GM12878 (cell line): ENCODE results near the gene ZBTB49. TPM values are rescaled to one million over a fixed set of nuclear protein-coding genes. Genes with fewer than 3 reads are reported as not detected.

ENCODE experiments used
- ATAC-seq: fragments of 200-7000 bp; cut with Tn5 transposase; 3 replicates; pipeline ENCODE4 v1.9.1; 2020; ENCODE audit warnings: mild to moderate bottlenecking, moderate library complexity
- BruUV-seq: library from RNA; stranded (reverse); fragments of 400-500 nt; replicated peaks from 2 replicates; lab custom pipeline; 2021; lab: Mats Ljungman, UMichigan
- CTCF ChIA-PET: fragments of 300-600 bp; sonication (Branson Sonifier 250); formaldehyde crosslinking; extraction: SDS; loops from one replicate; lab custom pipeline; 2021; ENCODE audit warnings: inconsistent platforms; lab: Yijun Ruan, JAX
- POLR2A ChIA-PET: fragments of 350-600 bp; formaldehyde crosslinking; extraction: SDS; loops from one replicate; lab custom pipeline; 2021; ENCODE audit warnings: inconsistent platforms; lab: Charles Lee
- RAD21 ChIA-PET: fragments of 300-600 bp; sonication (Branson Sonifier 250); formaldehyde crosslinking; loops from one replicate; lab custom pipeline; 2023; ENCODE audit warnings: antibody characterized with exemption; ENCODE audit not compliant: unreplicated experiment; lab: Charles Lee
- SMC1A ChIA-PET: fragments of 300-600 bp; sonication (Branson Sonifier 250); formaldehyde crosslinking; loops from one replicate; lab custom pipeline; 2023; ENCODE audit not compliant: unreplicated experiment, uncharacterized antibody; lab: Charles Lee
- DNase-seq: peaks from one replicate; pipeline ENCODE4 v3.0.0-alpha.2; 2011; ENCODE audit warnings: low read depth, low spot score
- FAIRE-seq: peaks from 3 replicates; lab custom pipeline; 2011; peaks lifted over from hg19 to GRCh38; lab: Jason Lieb, UNC
- H2AFZ ChIP-seq: 2 replicates; pipeline ENCODE4 v1.6.0; 2011; ENCODE audit warnings: low read depth, low read length, control low read depth; ENCODE audit not compliant: control insufficient read depth
- H3K27ac ChIP-seq: 2 replicates; pipeline ENCODE4 v1.5.1; 2011; ENCODE audit warnings: control low read depth; ENCODE audit not compliant: control insufficient read depth, insufficient read depth
- H3K27me3 ChIP-seq, 2 experiments: replicated peaks in 1 of 2; 2 replicates each; pipeline versions ENCODE4 v1.6.0 to v1.6.1; 2011; ENCODE audit warnings: low read length in 1 of 2; ENCODE audit not compliant: control insufficient read depth in 2 of 2, insufficient read depth in 2 of 2
- H3K36me3 ChIP-seq, 2 experiments: 2 replicates each; pipeline ENCODE4 v1.5.1; 2011; ENCODE audit warnings: low read length in 1 of 2; ENCODE audit not compliant: control insufficient read depth in 2 of 2, insufficient read depth in 2 of 2
- H3K4me1 ChIP-seq: 2 replicates; pipeline ENCODE4 v1.6.1; 2011; ENCODE audit warnings: mild to moderate bottlenecking, low read length, moderate library complexity, mixed read lengths; ENCODE audit not compliant: control insufficient read depth, insufficient read depth
- H3K4me2 ChIP-seq: 2 replicates; pipeline ENCODE4 v1.6.0; 2011; ENCODE audit warnings: control low read depth; ENCODE audit not compliant: control insufficient read depth, insufficient read depth
- H3K4me3 ChIP-seq: fragments of 200-600 bp; sonication (generic); 2 replicates; pipeline ENCODE4 v1.5.1; 2016
- H3K79me2 ChIP-seq: 2 replicates; pipeline ENCODE4 v1.6.0; 2011; ENCODE audit warnings: low read length; ENCODE audit not compliant: control insufficient read depth, insufficient read depth
- H3K9ac ChIP-seq: 2 replicates; pipeline ENCODE4 v1.8.0; 2011; ENCODE audit warnings: low read length, control low read depth, mixed read lengths; ENCODE audit not compliant: control insufficient read depth, insufficient read depth
- H3K9me3 ChIP-seq: replicated peaks from 3 replicates; pipeline ENCODE4 v1.5.1; 2011; ENCODE audit warnings: mild to moderate bottlenecking, low read length; ENCODE audit not compliant: control insufficient read depth, insufficient read depth
- H4K20me1 ChIP-seq: 2 replicates; pipeline ENCODE4 v1.6.0; 2011; ENCODE audit not compliant: control insufficient read depth, insufficient read depth
- GABPA ChIP-seq: IDR thresholded peaks from 2 replicates; pipeline ENCODE4 v1.6.1; 2014; ENCODE audit warnings: antibody characterized with exemption, low read depth, mild to moderate bottlenecking, inconsistent platforms
- IKZF2 ChIP-seq, 2 experiments: fragments of 450-650 bp; IDR thresholded peaks; 2 replicates each; pipeline ENCODE4 v1.6.1; 2017; ENCODE audit warnings: mild to moderate bottlenecking in 2 of 2, moderate library complexity in 2 of 2
- PBX3 ChIP-seq: IDR thresholded peaks from 2 replicates; pipeline ENCODE4 v1.6.1; 2011; ENCODE audit warnings: mild to moderate bottlenecking, low read depth, low read length, moderate library complexity; ENCODE audit not compliant: insufficient replicate concordance
- SMAD1 ChIP-seq: fragments of 450-650 bp; IDR thresholded peaks from 2 replicates; pipeline ENCODE4 v1.6.1; 2018; ENCODE audit warnings: mild to moderate bottlenecking, low read depth; ENCODE audit not compliant: partially characterized antibody
- SREBF2 ChIP-seq: IDR thresholded peaks from 2 replicates; pipeline ENCODE4 v1.6.1; 2012; ENCODE audit warnings: mild to moderate bottlenecking, low read length
- USF2 ChIP-seq: IDR thresholded peaks from 2 replicates; pipeline ENCODE4 v1.6.1; 2011; ENCODE audit warnings: low read depth, low read length, improper control_type of control experiment, borderline replicate concordance
- WRNIP1 ChIP-seq: IDR thresholded peaks from 2 replicates; pipeline ENCODE4 v1.6.1; 2011; ENCODE audit warnings: low read depth, low read length, improper control_type of control experiment, borderline replicate concordance
- WGBS: methylation state at CpG from one replicate; pipeline ENCODE4 v1.1.6; 2016; ENCODE audit warnings: low lambda C conversion rate; ENCODE audit not compliant: insufficient replicate concordance, insufficient coverage; ENCODE audit errors: missing lambda C conversion rate; 5-methylcytosine and 5-hydroxymethylcytosine counted together
- in situ Hi-C: fragments of 300-500 bp; cut with MboI; formaldehyde crosslinking; loops from 9 replicates; pipeline ENCODE4 v1.14.3; 2018; ENCODE audit warnings: mixed read lengths
- intact Hi-C: fragments of 100-400 bp; cut with micrococcal nuclease; formaldehyde crosslinking; loops from one replicate; pipeline ENCODE4 v1.14.2; 2022; ENCODE audit not compliant: unreplicated experiment
- polyA plus RNA-seq, 11 experiments: library from polyadenylated mRNA; depleted of rRNA in 4 of 11; unstranded in 6 of 11; stranded (reverse) in 5 of 11; fragments of >200 nt; fragmentation: Nextera tagmentation in 4 of 11; fragmentation: Illumina TruSeq in 1 of 11; extraction: Ambion mirVana in 4 of 11; extraction: Trizol in 1 of 11; gene quantifications; 1 replicate in 1 of 11; 2 replicates in 10 of 11; pipeline versions ENCODE4 v1.2.1 to v1.2.3, GENCODE V29; 2011 to 2016; ENCODE audit warnings: inconsistent platforms in 2 of 11, missing spikeins in 2 of 11, low read depth in 1 of 11
- total RNA-seq, 4 experiments: library from RNA; depleted of rRNA in 3 of 4; stranded (reverse); fragments of >200 nt in 3 of 4; fragmentation: Illumina TruSeq in 1 of 4; extraction: Trizol in 1 of 4; gene quantifications; 2 replicates each; pipeline versions ENCODE4 v1.2.1 to v1.2.3, GENCODE V29; 2013 to 2021
- TF ChIP-seq, protein P1 (sequence below): fragments of 450-650 bp; IDR thresholded peaks from 2 replicates; pipeline ENCODE4 v1.6.1; 2016; ENCODE audit warnings: mild to moderate bottlenecking
- TF ChIP-seq, protein P2 (sequence below): fragments of 450-650 bp; IDR thresholded peaks from 2 replicates; pipeline ENCODE4 v1.6.1; 2017; ENCODE audit warnings: mild to moderate bottlenecking, moderate library complexity
- TF ChIP-seq, protein P3 (sequence below): IDR thresholded peaks from 2 replicates; pipeline ENCODE4 v1.6.1; 2012; ENCODE audit warnings: improper control_type of control experiment, low read depth, low read length; ENCODE audit not compliant: insufficient replicate concordance

ZBTB49 gene
- total and polyA plus RNA-seq, 10 of the 15 experiments (the other 5 are each of a cell fraction or from before 2014, with no cell fraction given): 0.37 to 4.8 (median 4.1) TPM

- H4K20me1 ChIP-seq: no peaks in the 10 kb centered on the region
- no peak overlapping the region for H3K27ac ChIP-seq
- ATAC-seq: no peak
- SMC1A ChIA-PET: interaction anchor here (1.0 kb wide), 1 partner anchor 16 kb away, joined by 3 read pairs; no protein-coding TSS in a partner anchor
- no peak overlapping the region for H3K9ac ChIP-seq
- FAIRE-seq: no peak
- RAD21 ChIA-PET: interaction anchor here (0.9 kb wide), 1 partner anchor 163 kb away, joined by 3 read pairs; no protein-coding TSS in a partner anchor
- no peaks in the 10 kb centered on the region for H3K4me1 ChIP-seq
- intact Hi-C loops: no loop called here
- no peaks in the 10 kb centered on the region for H3K27me3 ChIP-seq
- peaks cover 6 to 20% of the 10 kb centered on the region in 2 experiments; a peak in 3 of 4 replicates for H3K36me3 ChIP-seq
- POLR2A ChIA-PET: no interaction called here
- in situ Hi-C loops: no loop called here
- no peak for DNase-seq
- CTCF ChIA-PET: interaction anchor here (0.9 to 2.1 kb wide), 4 partner anchors 7 to 68 kb away, joined by 3 to 9 read pairs (median 3); no protein-coding TSS in a partner anchor
- no peak overlapping the region for H2AFZ ChIP-seq
- BruUV-seq: no TSS peak
- H3K4me2 ChIP-seq: no peak overlapping the region
- H3K9me3 ChIP-seq: no peaks in the 10 kb centered on the region
- no peaks in the 10 kb centered on the region for H3K79me2 ChIP-seq
- 74% methylated on average over 5 of the region's 5 CpGs for WGBS
- no peak overlapping the region for H3K4me3 ChIP-seq
- TF ChIP-seq, protein P1, sequence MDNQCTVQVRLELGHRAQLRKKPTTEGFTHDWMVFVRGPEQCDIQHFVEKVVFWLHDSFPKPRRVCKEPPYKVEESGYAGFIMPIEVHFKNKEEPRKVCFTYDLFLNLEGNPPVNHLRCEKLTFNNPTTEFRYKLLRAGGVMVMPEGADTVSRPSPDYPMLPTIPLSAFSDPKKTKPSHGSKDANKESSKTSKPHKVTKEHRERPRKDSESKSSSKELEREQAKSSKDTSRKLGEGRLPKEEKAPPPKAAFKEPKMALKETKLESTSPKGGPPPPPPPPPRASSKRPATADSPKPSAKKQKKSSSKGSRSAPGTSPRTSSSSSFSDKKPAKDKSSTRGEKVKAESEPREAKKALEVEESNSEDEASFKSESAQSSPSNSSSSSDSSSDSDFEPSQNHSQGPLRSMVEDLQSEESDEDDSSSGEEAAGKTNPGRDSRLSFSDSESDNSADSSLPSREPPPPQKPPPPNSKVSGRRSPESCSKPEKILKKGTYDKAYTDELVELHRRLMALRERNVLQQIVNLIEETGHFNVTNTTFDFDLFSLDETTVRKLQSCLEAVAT: no peak
- TF ChIP-seq SMAD1: no peak
- TF ChIP-seq SREBF2: no peak
- TF ChIP-seq GABPA: no peak
- TF ChIP-seq, protein P2, sequence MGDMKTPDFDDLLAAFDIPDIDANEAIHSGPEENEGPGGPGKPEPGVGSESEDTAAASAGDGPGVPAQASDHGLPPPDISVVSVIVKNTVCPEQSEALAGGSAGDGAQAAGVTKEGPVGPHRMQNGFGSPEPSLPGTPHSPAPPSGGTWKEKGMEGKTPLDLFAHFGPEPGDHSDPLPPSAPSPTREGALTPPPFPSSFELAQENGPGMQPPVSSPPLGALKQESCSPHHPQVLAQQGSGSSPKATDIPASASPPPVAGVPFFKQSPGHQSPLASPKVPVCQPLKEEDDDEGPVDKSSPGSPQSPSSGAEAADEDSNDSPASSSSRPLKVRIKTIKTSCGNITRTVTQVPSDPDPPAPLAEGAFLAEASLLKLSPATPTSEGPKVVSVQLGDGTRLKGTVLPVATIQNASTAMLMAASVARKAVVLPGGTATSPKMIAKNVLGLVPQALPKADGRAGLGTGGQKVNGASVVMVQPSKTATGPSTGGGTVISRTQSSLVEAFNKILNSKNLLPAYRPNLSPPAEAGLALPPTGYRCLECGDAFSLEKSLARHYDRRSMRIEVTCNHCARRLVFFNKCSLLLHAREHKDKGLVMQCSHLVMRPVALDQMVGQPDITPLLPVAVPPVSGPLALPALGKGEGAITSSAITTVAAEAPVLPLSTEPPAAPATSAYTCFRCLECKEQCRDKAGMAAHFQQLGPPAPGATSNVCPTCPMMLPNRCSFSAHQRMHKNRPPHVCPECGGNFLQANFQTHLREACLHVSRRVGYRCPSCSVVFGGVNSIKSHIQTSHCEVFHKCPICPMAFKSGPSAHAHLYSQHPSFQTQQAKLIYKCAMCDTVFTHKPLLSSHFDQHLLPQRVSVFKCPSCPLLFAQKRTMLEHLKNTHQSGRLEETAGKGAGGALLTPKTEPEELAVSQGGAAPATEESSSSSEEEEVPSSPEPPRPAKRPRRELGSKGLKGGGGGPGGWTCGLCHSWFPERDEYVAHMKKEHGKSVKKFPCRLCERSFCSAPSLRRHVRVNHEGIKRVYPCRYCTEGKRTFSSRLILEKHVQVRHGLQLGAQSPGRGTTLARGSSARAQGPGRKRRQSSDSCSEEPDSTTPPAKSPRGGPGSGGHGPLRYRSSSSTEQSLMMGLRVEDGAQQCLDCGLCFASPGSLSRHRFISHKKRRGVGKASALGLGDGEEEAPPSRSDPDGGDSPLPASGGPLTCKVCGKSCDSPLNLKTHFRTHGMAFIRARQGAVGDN: no peak
- no peak for TF ChIP-seq WRNIP1
- TF ChIP-seq, protein P3, sequence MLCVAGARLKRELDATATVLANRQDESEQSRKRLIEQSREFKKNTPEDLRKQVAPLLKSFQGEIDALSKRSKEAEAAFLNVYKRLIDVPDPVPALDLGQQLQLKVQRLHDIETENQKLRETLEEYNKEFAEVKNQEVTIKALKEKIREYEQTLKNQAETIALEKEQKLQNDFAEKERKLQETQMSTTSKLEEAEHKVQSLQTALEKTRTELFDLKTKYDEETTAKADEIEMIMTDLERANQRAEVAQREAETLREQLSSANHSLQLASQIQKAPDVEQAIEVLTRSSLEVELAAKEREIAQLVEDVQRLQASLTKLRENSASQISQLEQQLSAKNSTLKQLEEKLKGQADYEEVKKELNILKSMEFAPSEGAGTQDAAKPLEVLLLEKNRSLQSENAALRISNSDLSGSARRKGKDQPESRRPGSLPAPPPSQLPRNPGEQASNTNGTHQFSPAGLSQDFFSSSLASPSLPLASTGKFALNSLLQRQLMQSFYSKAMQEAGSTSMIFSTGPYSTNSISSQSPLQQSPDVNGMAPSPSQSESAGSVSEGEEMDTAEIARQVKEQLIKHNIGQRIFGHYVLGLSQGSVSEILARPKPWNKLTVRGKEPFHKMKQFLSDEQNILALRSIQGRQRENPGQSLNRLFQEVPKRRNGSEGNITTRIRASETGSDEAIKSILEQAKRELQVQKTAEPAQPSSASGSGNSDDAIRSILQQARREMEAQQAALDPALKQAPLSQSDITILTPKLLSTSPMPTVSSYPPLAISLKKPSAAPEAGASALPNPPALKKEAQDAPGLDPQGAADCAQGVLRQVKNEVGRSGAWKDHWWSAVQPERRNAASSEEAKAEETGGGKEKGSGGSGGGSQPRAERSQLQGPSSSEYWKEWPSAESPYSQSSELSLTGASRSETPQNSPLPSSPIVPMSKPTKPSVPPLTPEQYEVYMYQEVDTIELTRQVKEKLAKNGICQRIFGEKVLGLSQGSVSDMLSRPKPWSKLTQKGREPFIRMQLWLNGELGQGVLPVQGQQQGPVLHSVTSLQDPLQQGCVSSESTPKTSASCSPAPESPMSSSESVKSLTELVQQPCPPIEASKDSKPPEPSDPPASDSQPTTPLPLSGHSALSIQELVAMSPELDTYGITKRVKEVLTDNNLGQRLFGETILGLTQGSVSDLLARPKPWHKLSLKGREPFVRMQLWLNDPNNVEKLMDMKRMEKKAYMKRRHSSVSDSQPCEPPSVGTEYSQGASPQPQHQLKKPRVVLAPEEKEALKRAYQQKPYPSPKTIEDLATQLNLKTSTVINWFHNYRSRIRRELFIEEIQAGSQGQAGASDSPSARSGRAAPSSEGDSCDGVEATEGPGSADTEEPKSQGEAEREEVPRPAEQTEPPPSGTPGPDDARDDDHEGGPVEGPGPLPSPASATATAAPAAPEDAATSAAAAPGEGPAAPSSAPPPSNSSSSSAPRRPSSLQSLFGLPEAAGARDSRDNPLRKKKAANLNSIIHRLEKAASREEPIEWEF: no peak
- TF ChIP-seq PBX3: no peak
- no peak for TF ChIP-seq IKZF2 (IDR thresholded peaks at IDR 0.05)
- no peak for TF ChIP-seq USF2
These were observed 22.1 kb upstream of the ZBTB49 start for GRCh38 chr4:4267981-4268380.
